NCI-H1694 treated with DMSO at 0.1 percent for 48 hours (cell line): ENCODE results near the gene ARMC7.
"Not testable (repeated sequence)": the region's sequence is repeated elsewhere in the genome, so short reads cannot be mapped to it uniquely, and the experiment has no call there.

ENCODE experiments used
- DNase-seq: peaks from one replicate; lab custom pipeline; 2025; lab: John Stamatoyannopoulos, UW

The ARMC7 gene

GRCh38 chr17:75109407-75110233 is at the start of gene ARMC7:
Gene ARMC7, plus strand, starts transcription at chr17:75109969. Its CDS starts 320 bp downstream, at chr17:75110289.
- DNase-seq = peak; percentile 68

DNA sequence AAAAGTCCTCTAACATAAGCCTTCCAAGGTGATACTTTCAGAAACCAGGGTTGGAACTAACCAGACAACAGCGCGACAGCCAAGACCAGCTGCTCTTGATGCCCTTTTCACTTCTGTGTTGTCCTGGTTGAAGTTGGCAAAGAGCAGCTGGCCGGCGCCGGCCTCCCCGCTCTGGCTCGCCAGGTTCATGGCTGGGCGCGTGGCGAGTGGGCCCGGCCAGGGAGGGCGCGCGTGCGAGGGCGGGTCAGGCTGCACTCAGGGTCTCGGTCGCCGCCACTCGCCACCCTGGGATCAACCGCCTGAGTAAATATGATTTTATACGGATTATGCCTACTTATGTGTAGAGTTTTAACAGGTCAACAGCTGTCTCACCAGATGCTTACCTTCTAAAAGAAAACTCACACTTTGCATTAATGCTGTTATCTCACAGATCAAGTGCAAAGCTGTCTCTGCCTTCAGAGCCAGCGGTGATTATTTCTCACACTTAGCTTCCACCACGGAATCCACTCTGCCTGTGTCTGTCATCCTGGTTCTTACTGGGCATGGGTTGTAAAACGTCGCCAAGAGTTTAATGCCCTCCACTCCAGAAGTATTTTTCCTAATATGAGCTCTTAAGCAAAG is 49.2 kb upstream of the ARMC7 start:
- no peak for DNase-seq

DNA sequence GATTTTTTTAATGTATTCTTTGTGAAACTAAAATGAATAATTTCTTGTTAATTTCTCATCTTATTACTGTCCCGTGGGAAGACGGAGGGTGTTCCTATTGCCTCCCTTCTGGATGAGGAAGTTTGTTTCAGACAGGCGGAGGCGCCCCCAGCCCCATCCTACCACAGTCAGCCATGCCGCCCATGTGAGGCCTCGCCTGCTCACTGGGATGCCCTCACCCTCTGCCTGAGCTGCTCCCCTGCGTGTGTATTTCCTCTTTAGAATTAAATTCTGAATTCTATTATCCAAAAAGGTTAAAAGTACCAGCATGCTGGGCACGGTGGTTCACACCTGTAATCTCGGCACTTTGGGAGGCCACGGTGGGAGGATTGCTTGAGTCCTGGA is 48.7 kb upstream of the ARMC7 start:
- no peak for DNase-seq

DNA sequence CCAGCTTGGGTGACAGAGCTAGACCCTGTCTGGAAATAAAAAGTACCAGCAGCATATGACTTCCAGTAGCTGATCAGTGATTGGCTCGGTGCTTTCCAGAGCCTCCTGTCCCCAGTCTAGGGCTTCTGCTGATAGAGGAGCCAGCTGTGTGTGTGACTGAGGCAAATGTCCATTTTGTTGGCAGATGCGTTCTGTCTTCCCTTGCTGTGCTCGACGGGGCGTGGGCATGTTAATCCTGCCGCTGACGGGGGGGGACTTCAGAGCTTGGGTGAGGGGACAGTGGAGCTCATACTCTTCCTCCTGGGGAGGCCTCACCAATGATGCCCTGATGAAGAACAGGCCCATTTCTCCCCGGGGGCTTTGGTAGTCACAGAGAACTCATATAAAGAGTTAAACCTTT is 48.2 kb upstream of the ARMC7 start:
- DNase-seq = no peak

DNA sequence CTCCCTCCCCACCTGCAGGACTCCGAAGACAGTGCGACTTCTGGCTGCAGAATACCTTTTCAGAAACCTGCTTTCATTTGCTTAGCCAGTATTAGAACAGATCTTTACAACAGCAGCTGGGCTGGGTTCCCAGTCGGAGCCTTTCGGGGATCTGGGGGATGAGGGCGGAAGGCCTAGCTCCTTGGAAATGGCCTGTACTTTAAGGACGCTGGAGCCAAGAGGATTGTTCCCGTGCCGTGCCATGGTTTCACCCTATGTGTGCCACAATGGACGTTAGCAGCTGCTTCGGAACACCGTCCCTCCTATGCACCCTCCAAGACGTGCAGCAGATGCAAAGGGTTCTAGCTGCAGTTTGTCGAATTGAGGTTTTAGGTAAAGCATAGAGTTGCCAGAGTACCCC is 46.6 kb upstream of the ARMC7 start:
- no peak for DNase-seq

GRCh38 chr17:75063626-75064025 is 46.1 kb upstream of the ARMC7 start:
- DNase-seq = no peak

DNA sequence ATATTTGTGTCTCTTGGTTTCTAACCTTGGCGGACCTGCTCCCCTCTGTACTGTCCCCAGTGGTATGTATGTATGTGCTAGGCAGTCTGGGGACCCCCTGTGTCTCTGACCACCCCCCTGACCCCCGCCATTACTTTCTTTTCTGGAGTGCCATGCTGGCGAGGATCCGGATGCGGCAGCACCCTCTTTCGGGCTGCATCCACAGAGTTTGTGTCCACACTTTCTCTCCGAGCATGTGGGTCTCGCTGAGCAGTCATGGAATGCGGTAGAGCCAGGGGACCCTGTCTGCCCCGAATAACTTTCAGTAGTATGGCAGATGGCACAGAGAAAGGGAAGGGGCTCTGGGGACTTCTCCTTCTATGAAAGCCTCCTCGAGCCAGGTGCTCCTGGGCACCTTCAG is 45.7 kb upstream of the ARMC7 start:
- no peak for DNase-seq

DNA sequence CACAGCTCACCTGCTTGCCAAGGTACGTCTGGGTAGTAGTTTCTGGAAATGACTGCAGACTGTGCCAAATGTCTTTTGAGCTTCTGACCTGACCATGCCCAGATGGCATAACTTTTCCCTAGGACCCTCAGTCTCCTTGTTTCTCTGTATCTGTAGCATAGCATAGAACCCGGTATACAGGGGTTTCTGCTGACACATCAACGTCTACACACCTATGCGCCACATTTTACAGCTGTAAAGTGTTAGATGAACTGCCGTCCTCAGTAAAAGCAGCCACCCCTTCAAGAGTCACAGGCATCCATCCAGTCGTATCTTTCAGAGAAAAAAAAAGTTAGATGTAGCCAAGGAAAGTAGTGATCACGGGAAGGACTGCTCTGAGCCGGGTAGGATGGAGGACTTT is 45.3 kb upstream of the ARMC7 start:
- no peak for DNase-seq

GRCh38 chr17:75064867-75065561 is 44.8 kb upstream of the ARMC7 start:
- no peak for DNase-seq

- no peak for DNase-seq
Observed at GRCh38 chr17:75065562-75066151, 44.1 kb upstream of the ARMC7 start.

GRCh38 chr17:75067856-75068255 is 41.9 kb upstream of the ARMC7 start:
- no peak for DNase-seq

- no peak for DNase-seq
Observed at GRCh38 chr17:75068750-75069149, 41.0 kb upstream of the ARMC7 start.

GRCh38 chr17:75069783-75070182 is 40.0 kb upstream of the ARMC7 start:
- no peak for DNase-seq

GRCh38 chr17:75071478-75072271 is 38.1 kb upstream of the ARMC7 start:
- DNase-seq = not testable (repeated sequence)

- DNase-seq = not testable (repeated sequence)
Observed at GRCh38 chr17:75072909-75073308, 36.9 kb upstream of the ARMC7 start.

GRCh38 chr17:75073618-75074047 is 36.1 kb upstream of the ARMC7 start:
- no peak for DNase-seq

DNA sequence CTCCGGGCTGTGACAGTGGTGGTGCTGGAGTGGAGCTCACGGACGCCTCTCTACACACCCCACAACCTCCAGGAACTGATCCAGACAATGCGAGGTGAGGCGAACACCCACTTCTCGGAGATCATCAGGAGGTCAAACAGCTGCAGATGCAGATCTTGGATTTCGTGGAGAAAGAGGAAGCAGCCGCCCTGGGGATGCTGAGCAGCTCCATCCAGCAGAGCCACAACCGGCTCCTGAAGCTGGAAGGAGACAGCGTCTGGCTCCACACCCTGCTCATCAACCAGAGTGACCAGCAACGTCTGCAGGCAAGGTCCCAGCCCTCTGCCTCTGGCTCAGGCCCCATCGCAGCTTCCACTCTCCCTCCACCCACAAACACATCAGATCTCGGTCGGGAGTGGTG is 35.2 kb upstream of the ARMC7 start:
- no peak for DNase-seq

GRCh38 chr17:75075597-75076336 is 34.0 kb upstream of the ARMC7 start:
- no peak for DNase-seq

GRCh38 chr17:75077072-75077495 is 32.7 kb upstream of the ARMC7 start:
- DNase-seq = no peak

- DNase-seq = no peak
Observed at GRCh38 chr17:75077496-75078283, 32.1 kb upstream of the ARMC7 start.
